Tongue (tissue), 2 donors: ENCODE data around the gene LSM2. TPM values are rescaled to one million over a fixed set of nuclear protein-coding genes. Genes with fewer than 3 reads are reported as not detected.
"Not testable (repeated sequence)": the region's sequence is repeated elsewhere in the genome, so short reads cannot be mapped to it uniquely, and the experiment has no call there.

Source experiments
- DNase-seq: peaks from one replicate; pipeline ENCODE4 v3.0.0-alpha.2; 2015
- total RNA-seq: library from RNA; depleted of rRNA; stranded (reverse); fragments of >200 nt; gene quantifications from one replicate; pipeline ENCODE4 v1.2.3, GENCODE V29; 2014

The LSM2 gene
- total RNA-seq, 1 donor from 2014 or later = 20.8 TPM

DNA sequence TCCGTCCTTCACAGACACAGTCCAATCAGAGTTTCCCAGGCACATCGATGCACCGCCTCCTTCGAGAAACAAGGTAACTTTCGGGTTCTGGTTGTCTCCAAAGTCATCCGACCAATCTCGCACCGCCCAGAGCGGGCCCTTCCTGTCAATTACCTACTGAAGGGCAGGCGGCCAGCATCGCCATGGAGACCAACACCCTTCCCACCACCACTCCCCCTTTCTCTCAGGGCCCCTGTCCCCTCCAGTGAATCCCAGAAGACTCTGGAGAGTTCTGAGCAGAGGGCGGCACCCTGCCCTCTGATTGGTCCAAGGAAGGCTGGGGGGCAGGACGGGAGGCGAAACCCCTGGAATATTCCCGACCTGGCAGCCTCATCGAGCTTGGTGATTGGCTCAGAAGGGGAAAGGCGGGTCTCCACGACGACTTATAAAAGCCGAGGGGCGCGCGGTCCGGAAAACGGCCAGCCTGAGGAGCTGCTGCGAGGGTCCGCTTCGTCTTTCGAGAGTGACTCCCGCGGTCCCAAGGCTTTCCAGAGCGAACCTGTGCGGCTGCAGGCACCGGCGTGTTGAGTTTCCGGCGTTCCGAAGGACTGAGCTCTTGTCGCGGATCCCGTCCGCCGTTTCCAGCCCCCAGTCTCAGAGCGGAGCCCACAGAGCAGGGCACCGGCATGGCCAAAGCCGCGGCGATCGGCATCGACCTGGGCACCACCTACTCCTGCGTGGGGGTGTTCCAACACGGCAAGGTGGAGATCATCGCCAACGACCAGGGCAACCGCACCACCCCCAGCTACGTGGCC is 20.7 kb upstream of the LSM2 start, which contains the start of gene HSPA1B:
HSPA1B (plus strand) TSS at position 453 of the 794 bp plus-strand sequence; CDS start at position 666, 213 bp downstream.
- DNase-seq = peak; percentile 100

DNA sequence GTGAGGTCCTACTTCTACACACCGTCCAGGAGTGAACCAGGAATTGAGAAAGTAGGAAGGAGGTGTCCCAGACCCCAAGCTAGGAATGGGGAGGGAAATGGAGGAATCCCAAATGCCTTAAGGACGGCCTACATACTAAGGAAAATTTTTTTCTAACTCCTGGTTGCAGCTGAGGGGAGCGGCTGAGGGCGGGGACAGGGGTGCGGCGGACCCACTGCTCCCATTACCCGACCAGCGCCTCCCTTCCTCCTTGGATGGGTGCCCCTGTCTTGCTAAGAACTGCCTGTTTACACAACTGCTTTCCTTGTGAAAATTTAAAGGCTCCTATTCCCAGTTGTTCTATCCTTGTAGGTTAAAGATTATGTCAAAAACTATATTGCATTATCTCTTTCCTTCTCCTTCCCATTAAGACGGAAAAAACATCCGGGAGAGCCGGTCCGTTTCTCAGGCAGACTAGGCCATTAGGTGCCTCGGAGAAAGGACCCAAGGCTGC is 20.1 kb upstream of the LSM2 start:
- peak; percentile 94 for DNase-seq

- no peak for DNase-seq
Observed at GRCh38 chr6:31825553-31825952, 18.8 kb upstream of the LSM2 start.

- DNase-seq = not testable (repeated sequence)
Observed at GRCh38 chr6:31823592-31824196, 16.9 kb upstream of the LSM2 start.

DNA sequence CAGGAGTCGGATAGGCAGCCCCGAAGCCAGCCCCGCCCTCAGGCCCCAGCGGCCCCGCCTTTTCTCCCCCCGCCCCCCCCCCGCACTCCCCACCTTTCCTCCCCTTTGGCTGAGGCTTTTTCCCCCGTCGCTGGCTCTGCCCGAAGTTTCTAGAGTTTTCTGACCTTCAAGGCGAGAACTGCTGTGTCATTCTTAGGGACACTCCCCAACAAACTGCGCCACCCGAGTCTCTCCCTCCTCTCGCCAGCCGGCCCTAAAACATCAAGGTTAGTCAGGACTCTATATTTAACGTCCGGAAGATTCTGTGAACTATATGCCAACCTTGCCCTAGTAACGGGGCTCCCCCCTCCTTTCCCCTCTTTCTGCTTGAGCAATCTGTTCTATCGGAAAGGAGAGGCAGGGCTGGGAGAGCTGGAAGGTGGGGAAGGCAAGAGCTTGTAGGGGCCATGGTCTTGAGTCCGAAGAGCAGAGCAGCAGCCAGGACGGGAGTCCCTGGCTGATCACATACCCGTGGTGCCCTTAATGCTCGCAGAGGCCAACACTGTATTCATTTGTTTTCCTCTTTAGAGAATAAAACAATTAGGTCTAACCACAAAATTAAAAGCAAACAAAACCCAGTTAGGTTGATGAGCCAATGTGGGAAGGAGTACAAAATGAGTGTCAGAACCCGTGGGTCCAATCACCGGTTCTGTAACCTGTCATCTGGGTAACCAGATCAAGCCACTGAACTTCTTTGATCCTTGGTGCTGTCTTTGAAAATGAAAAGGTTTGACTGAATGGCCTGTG is 15.5 kb upstream of the LSM2 start:
- DNase-seq = peak; percentile 78

GRCh38 chr6:31821301-31822035 is 14.7 kb upstream of the LSM2 start:
- DNase-seq = peak; percentile 65

- not testable (repeated sequence) for DNase-seq
Observed at GRCh38 chr6:31820399-31820798, 13.6 kb upstream of the LSM2 start.

GRCh38 chr6:31819871-31820299 is 13.1 kb upstream of the LSM2 start:
- no peak for DNase-seq

- DNase-seq = not testable (repeated sequence)
Observed at GRCh38 chr6:31817929-31818511, 11.3 kb upstream of the LSM2 start.

DNA sequence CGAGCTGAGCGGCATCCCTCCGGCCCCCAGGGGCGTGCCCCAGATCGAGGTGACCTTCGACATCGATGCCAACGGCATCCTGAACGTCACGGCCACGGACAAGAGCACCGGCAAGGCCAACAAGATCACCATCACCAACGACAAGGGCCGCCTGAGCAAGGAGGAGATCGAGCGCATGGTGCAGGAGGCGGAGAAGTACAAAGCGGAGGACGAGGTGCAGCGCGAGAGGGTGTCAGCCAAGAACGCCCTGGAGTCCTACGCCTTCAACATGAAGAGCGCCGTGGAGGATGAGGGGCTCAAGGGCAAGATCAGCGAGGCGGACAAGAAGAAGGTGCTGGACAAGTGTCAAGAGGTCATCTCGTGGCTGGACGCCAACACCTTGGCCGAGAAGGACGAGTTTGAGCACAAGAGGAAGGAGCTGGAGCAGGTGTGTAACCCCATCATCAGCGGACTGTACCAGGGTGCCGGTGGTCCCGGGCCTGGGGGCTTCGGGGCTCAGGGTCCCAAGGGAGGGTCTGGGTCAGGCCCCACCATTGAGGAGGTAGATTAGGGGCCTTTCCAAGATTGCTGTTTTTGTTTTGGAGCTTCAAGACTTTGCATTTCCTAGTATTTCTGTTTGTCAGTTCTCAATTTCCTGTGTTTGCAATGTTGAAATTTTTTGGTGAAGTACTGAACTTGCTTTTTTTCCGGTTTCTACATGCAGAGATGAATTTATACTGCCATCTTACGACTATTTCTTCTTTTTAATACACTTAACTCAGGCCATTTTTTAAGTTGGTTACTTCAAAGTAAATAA is 10.6 kb upstream of the LSM2 start:
- not testable (repeated sequence) for DNase-seq

DNA sequence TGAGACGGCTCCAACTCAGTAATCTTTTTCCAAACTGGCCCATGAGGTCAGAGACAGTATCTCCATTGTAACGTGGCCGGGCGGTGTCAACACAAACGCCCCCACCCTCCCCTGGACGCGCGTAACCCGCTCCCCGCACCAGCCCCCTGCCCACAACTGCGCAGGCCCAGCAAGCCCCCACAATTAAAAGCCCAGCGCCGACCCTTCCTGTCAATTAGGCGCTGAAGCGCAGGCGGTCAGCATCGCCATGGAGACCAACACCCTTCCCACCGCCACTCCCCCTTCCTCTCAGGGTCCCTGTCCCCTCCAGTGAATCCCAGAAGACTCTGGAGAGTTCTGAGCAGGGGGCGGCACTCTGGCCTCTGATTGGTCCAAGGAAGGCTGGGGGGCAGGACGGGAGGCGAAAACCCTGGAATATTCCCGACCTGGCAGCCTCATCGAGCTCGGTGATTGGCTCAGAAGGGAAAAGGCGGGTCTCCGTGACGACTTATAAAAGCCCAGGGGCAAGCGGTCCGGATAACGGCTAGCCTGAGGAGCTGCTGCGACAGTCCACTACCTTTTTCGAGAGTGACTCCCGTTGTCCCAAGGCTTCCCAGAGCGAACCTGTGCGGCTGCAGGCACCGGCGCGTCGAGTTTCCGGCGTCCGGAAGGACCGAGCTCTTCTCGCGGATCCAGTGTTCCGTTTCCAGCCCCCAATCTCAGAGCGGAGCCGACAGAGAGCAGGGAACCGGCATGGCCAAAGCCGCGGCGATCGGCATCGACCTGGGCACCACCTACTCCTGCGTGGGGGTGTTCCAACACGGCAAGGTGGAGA is 8.5 kb upstream of the LSM2 start, which contains the start of the genes HSPA1A and HSPA1L:
HSPA1A (plus strand) TSS at position 519 of the 814 bp plus-strand sequence; CDS start at position 733, 214 bp downstream.
HSPA1L (minus strand) TSS at position 259 of the 814 bp plus-strand sequence. CDS start 3,311 bp downstream, outside the sequence.
- peak; percentile 98 for DNase-seq

DNA sequence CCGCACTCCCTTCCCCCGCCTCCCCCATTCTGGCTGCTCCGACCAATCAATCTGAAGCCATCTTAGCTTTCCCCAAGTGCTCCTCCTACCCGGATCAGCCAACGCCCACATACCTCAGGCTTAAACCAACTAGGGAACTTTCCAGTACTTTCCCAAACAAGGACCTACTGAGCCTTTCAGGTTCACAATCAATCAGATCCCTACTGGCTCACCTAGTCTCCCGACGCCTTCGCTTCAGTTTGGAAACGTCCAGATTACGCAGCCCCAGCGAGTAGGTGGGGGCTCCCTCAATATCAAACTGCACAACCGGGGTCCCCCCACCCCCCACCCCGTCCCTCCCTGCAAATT is 7.9 kb upstream of the LSM2 start:
- DNase-seq = peak; percentile 99

DNA sequence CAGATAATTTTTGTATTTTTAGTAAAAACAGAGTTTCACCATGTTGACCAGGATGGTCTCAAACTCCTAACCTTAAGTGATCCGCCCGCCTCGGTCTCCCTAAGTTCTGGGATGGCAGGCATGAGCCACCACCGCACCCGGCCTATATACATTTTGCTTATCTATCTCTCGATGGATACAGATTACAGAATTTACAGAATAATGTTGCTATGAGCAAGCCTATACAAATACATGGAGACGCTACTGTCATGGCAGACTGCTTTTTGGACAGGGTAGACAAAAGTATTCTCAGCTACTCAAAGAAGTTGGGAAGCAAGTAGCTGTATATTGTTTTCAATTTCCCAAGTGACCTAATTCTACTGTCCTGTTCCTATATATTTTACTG is 6.7 kb upstream of the LSM2 start:
- DNase-seq = no peak

- no peak for DNase-seq
Observed at GRCh38 chr6:31811645-31812044, 4.9 kb upstream of the LSM2 start.

DNA sequence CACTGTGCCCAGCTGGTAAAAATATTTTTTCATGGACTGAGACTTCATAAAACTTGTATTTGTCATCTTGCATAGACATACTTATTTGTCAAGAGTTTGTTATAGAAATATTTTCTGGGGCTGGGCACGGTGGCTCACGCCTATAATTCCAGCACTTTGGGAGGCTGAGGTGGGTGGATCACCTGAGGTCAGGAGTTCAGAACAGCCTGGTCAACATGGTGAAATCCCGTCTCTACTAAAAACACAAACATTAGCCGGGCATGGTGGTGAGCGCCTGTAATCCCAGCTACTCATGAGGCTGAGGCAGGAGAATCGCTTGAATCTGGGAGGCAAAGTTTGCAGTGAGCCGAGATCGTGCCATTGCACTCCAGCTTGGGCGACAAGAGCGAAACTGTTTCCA is 1.8 kb upstream of the LSM2 start:
- DNase-seq = not testable (repeated sequence)

DNA sequence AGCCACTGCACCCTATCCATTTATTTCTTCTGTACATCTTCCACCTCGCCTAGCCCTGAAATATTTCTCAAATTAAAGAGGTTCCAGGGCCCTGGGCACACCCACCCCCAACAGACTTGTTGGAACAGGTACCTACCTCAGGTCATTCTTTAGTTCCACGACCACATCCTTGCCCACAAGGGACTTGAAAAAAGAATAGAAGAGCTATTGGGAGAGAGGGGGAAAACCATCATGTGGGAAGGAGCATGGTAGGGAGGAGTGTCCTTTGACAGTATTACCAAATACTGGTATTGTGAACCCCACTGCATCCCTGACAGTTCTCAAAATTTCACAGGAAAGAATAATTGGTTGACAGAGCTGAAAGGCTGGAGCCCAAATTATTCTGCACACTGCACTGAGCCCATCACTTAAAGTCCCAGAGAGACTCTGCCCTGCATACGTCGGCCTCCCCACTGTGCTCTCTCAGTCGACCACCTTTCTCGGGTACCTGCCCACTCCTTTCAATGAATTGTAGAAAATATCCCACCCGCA is 762 bp downstream of the LSM2 start:
- DNase-seq = no peak

GRCh38 chr6:31801031-31801927 is 5.5 kb downstream of the LSM2 start:
- not testable (repeated sequence) for DNase-seq

GRCh38 chr6:31799781-31800180 is 7.0 kb downstream of the LSM2 start:
- no peak for DNase-seq
